K562 (cell line): ENCODE measurements around the gene PDCD1. TPM values are rescaled to one million over a fixed set of nuclear protein-coding genes. Genes with fewer than 3 reads are reported as not detected.

ENCODE experiments used
- DIDO1 ChIP-seq: fragments of 450-650 bp; IDR thresholded peaks from 2 replicates; pipeline ENCODE4 v1.6.1; 2016; ENCODE audit warnings: low read depth, missing biosample characterization, missing genetic modification characterization
- ELF1 ChIP-seq: fragments of 200-800 bp; sonication (Bioruptor generic); IDR thresholded peaks from 2 replicates; pipeline ENCODE4 v1.6.1; 2016; ENCODE audit warnings: missing genetic modification characterization, missing compliant biosample characterization
- KDM1A ChIP-seq, 2 experiments: fragments of 450-650 bp; IDR thresholded peaks; 2 replicates each; pipeline ENCODE4 v1.6.1; 2016; ENCODE audit warnings: mild to moderate bottlenecking in 2 of 2
- KLF6 ChIP-seq: fragments of 250-450 bp; sonication (Bioruptor Pico); IDR thresholded peaks from 2 replicates; pipeline ENCODE4 v1.4.0; 2020; ENCODE audit warnings: mild to moderate bottlenecking, moderate library complexity, borderline replicate concordance
- RB1 ChIP-seq: fragments of 450-650 bp; IDR thresholded peaks from 2 replicates; pipeline ENCODE4 v1.6.1; 2017; ENCODE audit warnings: low read depth, mild to moderate bottlenecking
- SETDB1 ChIP-seq: IDR thresholded peaks from one replicate; pipeline ENCODE4 v1.6.1; 2012; ENCODE audit warnings: low read length, control low read depth, inconsistent platforms
- SREBF1 ChIP-seq: fragments of 150-350 bp; IDR thresholded peaks from 2 replicates; pipeline ENCODE4 v1.6.1; 2014; ENCODE audit warnings: antibody characterized with exemption, low read depth, low read length, borderline replicate concordance
- ZNF121 ChIP-seq: sonication (generic); formaldehyde crosslinking; conservative IDR thresholded peaks from 2 replicates; pipeline ENCODE4 v1.8.0; 2022; ENCODE audit warnings: missing genetic modification reagents
- polyA plus RNA-seq, 8 experiments: library from polyadenylated mRNA; depleted of rRNA in 4 of 8; stranded (reverse) in 5 of 8; unstranded in 3 of 8; fragments of >200 nt; fragmentation: Nextera tagmentation in 2 of 8; fragmentation: Illumina TruSeq in 1 of 8; extraction: Ambion mirVana in 2 of 8; extraction: Trizol in 1 of 8; gene quantifications; 2 replicates each; pipeline versions ENCODE4 v1.2.1 to v1.2.3, GENCODE V29; 2011 to 2014; ENCODE audit warnings: inconsistent platforms in 1 of 8, missing spikeins in 1 of 8
- total RNA-seq, 7 experiments: library from RNA; depleted of rRNA in 6 of 7; stranded (reverse); fragments of >200 nt in 6 of 7; fragmentation: Illumina TruSeq in 2 of 7; extraction: Trizol in 2 of 7; gene quantifications; 2 replicates each; pipeline versions ENCODE4 v1.2.1 to v1.2.3, GENCODE V29; 2011 to 2021; ENCODE audit warnings: low replicate concordance in 1 of 7
- TF ChIP-seq, protein P1 (sequence below): fragments of 250-450 bp; sonication (Bioruptor Pico); IDR thresholded peaks from 2 replicates; pipeline ENCODE4 v1.4.0; 2020; ENCODE audit warnings: mild to moderate bottlenecking, moderate library complexity
- TF ChIP-seq, protein P2 (sequence below): fragments of 450-650 bp; formaldehyde crosslinking; IDR thresholded peaks from 2 replicates; pipeline ENCODE4 v1.4.0; 2020; ENCODE audit warnings: mild to moderate bottlenecking, moderate library complexity
- TF ChIP-seq, protein P3 (sequence below): sonication (generic); formaldehyde crosslinking; IDR thresholded peaks from 2 replicates; pipeline ENCODE4 v1.8.1; 2023; ENCODE audit warnings: missing genetic modification reagents, mild to moderate bottlenecking, borderline replicate concordance
- TF ChIP-seq, protein P4 (sequence below): fragments of 250-450 bp; sonication (Bioruptor Pico); IDR thresholded peaks from 2 replicates; pipeline ENCODE4 v1.9.0; 2021; ENCODE audit warnings: mild to moderate bottlenecking, inconsistent platforms
- TF ChIP-seq, protein P5 (sequence below): fragments of 450-650 bp; IDR thresholded peaks from 2 replicates; pipeline ENCODE4 v1.6.1; 2016; ENCODE audit warnings: missing biosample characterization, missing genetic modification characterization

The PDCD1 gene
- total and polyA plus RNA-seq, 9 of the 15 experiments (the other 6 are each of a cell fraction or from before 2014, with no cell fraction given): 0.15 to 2.5 (median 1.0) TPM; not detected in 2

DNA sequence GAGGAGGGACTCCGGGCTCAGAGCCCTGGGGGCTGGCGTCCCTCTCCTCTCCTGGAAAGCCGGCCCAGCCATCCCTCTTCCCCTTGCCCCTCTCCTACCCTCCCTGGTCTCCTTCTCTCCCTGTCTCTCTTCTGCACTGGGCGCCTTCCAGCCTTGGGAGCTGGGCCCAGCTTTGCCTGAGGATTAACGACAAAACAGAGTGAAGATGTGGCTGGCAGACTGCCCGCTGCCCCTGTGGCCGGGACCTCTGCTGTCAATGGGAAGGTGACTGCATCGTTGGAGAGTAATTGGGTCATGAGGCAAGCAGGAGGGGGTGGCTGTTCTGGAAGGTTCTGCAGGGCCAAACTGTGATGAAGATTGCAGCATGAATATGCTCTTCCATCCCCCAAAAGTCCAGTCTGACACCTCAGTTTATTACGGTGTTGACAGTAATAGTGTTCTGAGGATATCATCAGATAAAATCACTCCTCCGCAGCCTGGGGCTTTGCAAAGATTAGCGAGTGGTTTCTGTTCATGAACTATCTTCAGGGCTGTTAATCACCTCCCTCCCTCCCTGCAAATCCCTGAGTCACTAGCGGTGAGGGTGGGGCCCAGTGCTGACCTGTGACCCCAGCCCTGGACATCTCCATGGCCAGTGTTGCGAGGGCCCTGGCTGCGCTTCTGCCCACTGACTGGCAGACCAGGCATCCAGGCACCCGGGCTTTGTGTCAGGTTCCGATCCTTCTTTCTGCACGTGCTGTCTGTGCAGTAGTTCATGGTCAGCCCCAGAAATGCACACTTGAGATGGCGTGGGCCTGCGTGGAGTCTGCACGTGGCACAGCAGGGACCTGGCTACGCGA is 33.8 kb upstream of the PDCD1 start (continued):
- TF ChIP-seq, protein P1, sequence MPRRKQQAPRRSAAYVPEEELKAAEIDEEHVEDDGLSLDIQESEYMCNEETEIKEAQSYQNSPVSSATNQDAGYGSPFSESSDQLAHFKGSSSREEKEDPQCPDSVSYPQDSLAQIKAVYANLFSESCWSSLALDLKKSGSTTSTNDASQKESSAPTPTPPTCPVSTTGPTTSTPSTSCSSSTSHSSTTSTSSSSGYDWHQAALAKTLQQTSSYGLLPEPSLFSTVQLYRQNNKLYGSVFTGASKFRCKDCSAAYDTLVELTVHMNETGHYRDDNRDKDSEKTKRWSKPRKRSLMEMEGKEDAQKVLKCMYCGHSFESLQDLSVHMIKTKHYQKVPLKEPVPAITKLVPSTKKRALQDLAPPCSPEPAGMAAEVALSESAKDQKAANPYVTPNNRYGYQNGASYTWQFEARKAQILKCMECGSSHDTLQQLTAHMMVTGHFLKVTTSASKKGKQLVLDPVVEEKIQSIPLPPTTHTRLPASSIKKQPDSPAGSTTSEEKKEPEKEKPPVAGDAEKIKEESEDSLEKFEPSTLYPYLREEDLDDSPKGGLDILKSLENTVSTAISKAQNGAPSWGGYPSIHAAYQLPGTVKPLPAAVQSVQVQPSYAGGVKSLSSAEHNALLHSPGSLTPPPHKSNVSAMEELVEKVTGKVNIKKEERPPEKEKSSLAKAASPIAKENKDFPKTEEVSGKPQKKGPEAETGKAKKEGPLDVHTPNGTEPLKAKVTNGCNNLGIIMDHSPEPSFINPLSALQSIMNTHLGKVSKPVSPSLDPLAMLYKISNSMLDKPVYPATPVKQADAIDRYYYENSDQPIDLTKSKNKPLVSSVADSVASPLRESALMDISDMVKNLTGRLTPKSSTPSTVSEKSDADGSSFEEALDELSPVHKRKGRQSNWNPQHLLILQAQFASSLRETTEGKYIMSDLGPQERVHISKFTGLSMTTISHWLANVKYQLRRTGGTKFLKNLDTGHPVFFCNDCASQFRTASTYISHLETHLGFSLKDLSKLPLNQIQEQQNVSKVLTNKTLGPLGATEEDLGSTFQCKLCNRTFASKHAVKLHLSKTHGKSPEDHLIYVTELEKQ (CRISPR knock-in tag): no peak
- TF ChIP-seq, protein P2, sequence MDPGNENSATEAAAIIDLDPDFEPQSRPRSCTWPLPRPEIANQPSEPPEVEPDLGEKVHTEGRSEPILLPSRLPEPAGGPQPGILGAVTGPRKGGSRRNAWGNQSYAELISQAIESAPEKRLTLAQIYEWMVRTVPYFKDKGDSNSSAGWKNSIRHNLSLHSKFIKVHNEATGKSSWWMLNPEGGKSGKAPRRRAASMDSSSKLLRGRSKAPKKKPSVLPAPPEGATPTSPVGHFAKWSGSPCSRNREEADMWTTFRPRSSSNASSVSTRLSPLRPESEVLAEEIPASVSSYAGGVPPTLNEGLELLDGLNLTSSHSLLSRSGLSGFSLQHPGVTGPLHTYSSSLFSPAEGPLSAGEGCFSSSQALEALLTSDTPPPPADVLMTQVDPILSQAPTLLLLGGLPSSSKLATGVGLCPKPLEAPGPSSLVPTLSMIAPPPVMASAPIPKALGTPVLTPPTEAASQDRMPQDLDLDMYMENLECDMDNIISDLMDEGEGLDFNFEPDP: no peak
- no peak for TF ChIP-seq RB1
- TF ChIP-seq, protein P3, sequence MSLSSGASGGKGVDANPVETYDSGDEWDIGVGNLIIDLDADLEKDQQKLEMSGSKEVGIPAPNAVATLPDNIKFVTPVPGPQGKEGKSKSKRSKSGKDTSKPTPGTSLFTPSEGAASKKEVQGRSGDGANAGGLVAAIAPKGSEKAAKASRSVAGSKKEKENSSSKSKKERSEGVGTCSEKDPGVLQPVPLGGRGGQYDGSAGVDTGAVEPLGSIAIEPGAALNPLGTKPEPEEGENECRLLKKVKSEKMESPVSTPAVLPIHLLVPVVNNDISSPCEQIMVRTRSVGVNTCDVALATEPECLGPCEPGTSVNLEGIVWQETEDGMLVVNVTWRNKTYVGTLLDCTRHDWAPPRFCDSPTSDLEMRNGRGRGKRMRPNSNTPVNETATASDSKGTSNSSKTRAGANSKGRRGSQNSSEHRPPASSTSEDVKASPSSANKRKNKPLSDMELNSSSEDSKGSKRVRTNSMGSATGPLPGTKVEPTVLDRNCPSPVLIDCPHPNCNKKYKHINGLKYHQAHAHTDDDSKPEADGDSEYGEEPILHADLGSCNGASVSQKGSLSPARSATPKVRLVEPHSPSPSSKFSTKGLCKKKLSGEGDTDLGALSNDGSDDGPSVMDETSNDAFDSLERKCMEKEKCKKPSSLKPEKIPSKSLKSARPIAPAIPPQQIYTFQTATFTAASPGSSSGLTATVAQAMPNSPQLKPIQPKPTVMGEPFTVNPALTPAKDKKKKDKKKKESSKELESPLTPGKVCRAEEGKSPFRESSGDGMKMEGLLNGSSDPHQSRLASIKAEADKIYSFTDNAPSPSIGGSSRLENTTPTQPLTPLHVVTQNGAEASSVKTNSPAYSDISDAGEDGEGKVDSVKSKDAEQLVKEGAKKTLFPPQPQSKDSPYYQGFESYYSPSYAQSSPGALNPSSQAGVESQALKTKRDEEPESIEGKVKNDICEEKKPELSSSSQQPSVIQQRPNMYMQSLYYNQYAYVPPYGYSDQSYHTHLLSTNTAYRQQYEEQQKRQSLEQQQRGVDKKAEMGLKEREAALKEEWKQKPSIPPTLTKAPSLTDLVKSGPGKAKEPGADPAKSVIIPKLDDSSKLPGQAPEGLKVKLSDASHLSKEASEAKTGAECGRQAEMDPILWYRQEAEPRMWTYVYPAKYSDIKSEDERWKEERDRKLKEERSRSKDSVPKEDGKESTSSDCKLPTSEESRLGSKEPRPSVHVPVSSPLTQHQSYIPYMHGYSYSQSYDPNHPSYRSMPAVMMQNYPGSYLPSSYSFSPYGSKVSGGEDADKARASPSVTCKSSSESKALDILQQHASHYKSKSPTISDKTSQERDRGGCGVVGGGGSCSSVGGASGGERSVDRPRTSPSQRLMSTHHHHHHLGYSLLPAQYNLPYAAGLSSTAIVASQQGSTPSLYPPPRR (CRISPR knock-in tag): no peak
- no peak for TF ChIP-seq SETDB1
- TF ChIP-seq, protein P4, sequence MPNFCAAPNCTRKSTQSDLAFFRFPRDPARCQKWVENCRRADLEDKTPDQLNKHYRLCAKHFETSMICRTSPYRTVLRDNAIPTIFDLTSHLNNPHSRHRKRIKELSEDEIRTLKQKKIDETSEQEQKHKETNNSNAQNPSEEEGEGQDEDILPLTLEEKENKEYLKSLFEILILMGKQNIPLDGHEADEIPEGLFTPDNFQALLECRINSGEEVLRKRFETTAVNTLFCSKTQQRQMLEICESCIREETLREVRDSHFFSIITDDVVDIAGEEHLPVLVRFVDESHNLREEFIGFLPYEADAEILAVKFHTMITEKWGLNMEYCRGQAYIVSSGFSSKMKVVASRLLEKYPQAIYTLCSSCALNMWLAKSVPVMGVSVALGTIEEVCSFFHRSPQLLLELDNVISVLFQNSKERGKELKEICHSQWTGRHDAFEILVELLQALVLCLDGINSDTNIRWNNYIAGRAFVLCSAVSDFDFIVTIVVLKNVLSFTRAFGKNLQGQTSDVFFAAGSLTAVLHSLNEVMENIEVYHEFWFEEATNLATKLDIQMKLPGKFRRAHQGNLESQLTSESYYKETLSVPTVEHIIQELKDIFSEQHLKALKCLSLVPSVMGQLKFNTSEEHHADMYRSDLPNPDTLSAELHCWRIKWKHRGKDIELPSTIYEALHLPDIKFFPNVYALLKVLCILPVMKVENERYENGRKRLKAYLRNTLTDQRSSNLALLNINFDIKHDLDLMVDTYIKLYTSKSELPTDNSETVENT (CRISPR knock-in tag): no peak
- no peak for TF ChIP-seq DIDO1 (tag)
- TF ChIP-seq, protein P5, sequence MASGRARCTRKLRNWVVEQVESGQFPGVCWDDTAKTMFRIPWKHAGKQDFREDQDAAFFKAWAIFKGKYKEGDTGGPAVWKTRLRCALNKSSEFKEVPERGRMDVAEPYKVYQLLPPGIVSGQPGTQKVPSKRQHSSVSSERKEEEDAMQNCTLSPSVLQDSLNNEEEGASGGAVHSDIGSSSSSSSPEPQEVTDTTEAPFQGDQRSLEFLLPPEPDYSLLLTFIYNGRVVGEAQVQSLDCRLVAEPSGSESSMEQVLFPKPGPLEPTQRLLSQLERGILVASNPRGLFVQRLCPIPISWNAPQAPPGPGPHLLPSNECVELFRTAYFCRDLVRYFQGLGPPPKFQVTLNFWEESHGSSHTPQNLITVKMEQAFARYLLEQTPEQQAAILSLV (tag): no peak
- TF ChIP-seq KLF6 (CRISPR knock-in tag): no peak
- peak; percentile 93 for TF ChIP-seq KDM1A (IDR thresholded peaks at IDR 0.05)
- no peak for TF ChIP-seq SREBF1
- TF ChIP-seq ZNF121 (CRISPR knock-in tag): no peak
- no peak for TF ChIP-seq ELF1
